GM12872 (cell line): ENCODE results near the gene RAPGEF6.

Experiments used
- CTCF ChIP-seq: IDR thresholded peaks from 3 replicates; pipeline ENCODE4 v1.5.1; 2011; ENCODE audit warnings: low read depth, mild to moderate bottlenecking, low read length, moderate library complexity; ENCODE audit not compliant: insufficient read depth

The RAPGEF6 gene

GRCh38 chr5:131536850-131537448 lies 98.1 kb downstream of the RAPGEF6 start:
- TF ChIP-seq CTCF, result no peak

GRCh38 chr5:131536211-131536826 lies 98.7 kb downstream of the RAPGEF6 start:
- TF ChIP-seq CTCF, result no peak

- TF ChIP-seq CTCF, result no peak
Measured at GRCh38 chr5:131534974-131535373, 100.1 kb downstream of the RAPGEF6 start.

- TF ChIP-seq CTCF, result peak; percentile 23; the same call in 1 of the 3 replicates
Measured at GRCh38 chr5:131533836-131534235, 101.2 kb downstream of the RAPGEF6 start.

GRCh38 chr5:131532031-131532640 lies 102.9 kb downstream of the RAPGEF6 start:
- TF ChIP-seq CTCF, result no peak

GRCh38 chr5:131530706-131531331 lies 104.2 kb downstream of the RAPGEF6 start:
- TF ChIP-seq CTCF, result no peak

GRCh38 chr5:131528682-131529081 lies 106.3 kb downstream of the RAPGEF6 start:
- TF ChIP-seq CTCF, result no peak
